H9 (cell line): ENCODE measurements around the gene WNT9A. TPM values are rescaled to one million over a fixed set of nuclear protein-coding genes. Genes with fewer than 3 reads are reported as not detected.
"Not testable (repeated sequence)": the region's sequence is repeated elsewhere in the genome, so short reads cannot be mapped to it uniquely, and the experiment has no call there.

ENCODE experiments used
- DNase-seq: peaks from one replicate; pipeline ENCODE4 v3.0.0-alpha.2; 2017
- H2AFZ ChIP-seq: one replicate; pipeline ENCODE4 v1.6.1; 2013; ENCODE audit warnings: mild to moderate bottlenecking, low read length, control low read depth, moderate library complexity
- H2AK5ac ChIP-seq: 2 replicates; pipeline ENCODE4 v1.6.1; 2013; ENCODE audit warnings: low read length, control low read depth, mixed read lengths; ENCODE audit not compliant: insufficient read length
- H2BK120ac ChIP-seq: one replicate; pipeline ENCODE4 v1.6.1; 2013; ENCODE audit warnings: low read depth, mild to moderate bottlenecking, low read length, control low read depth, inconsistent platforms; ENCODE audit not compliant: poor library complexity, severe bottlenecking
- H2BK12ac ChIP-seq: 2 replicates; pipeline ENCODE4 v1.6.1; 2013; ENCODE audit warnings: low read length, control low read depth, mixed read lengths, low read depth; ENCODE audit not compliant: insufficient read length
- H2BK15ac ChIP-seq: 2 replicates; pipeline ENCODE4 v1.6.1; 2013; ENCODE audit warnings: low read depth, low read length, control low read depth
- H2BK20ac ChIP-seq: one replicate; pipeline ENCODE4 v1.6.1; 2013; ENCODE audit warnings: low read depth, mild to moderate bottlenecking, low read length, control low read depth, inconsistent platforms; ENCODE audit not compliant: poor library complexity, severe bottlenecking
- H2BK5ac ChIP-seq: 2 replicates; pipeline ENCODE4 v1.6.1; 2013; ENCODE audit warnings: low read length, control low read depth, mixed read lengths; ENCODE audit not compliant: insufficient read length
- H3K14ac ChIP-seq: 2 replicates; pipeline ENCODE4 v1.6.1; 2013; ENCODE audit warnings: low read length, control low read depth; ENCODE audit not compliant: insufficient read depth
- H3K18ac ChIP-seq: 2 replicates; pipeline ENCODE4 v1.6.1; 2013; ENCODE audit warnings: low read depth, mild to moderate bottlenecking, mixed read lengths, low read length, control low read depth; ENCODE audit not compliant: insufficient read length
- H3K23ac ChIP-seq: 2 replicates; pipeline ENCODE4 v1.6.1; 2013; ENCODE audit warnings: low read length, control low read depth, mixed read lengths, low read depth; ENCODE audit not compliant: insufficient read length
- H3K23me2 ChIP-seq: 2 replicates; pipeline ENCODE4 v1.6.1; 2013; ENCODE audit warnings: low read depth, mild to moderate bottlenecking, mixed read lengths, low read length, control low read depth; ENCODE audit not compliant: insufficient read length, poor library complexity, severe bottlenecking
- H3K27ac ChIP-seq: 2 replicates; pipeline ENCODE4 v1.5.1; 2013; ENCODE audit warnings: low read length, control low read depth, mixed read lengths, low read depth; ENCODE audit not compliant: insufficient read length
- H3K27me3 ChIP-seq: 2 replicates; pipeline ENCODE4 v1.6.1; 2013; ENCODE audit warnings: low read length, control low read depth, inconsistent platforms; ENCODE audit not compliant: insufficient read depth
- H3K4ac ChIP-seq: 2 replicates; pipeline ENCODE4 v1.6.1; 2013; ENCODE audit warnings: low read depth, mild to moderate bottlenecking, control low read depth, inconsistent platforms, low read length, moderate library complexity
- H3K4me1 ChIP-seq: 2 replicates; pipeline ENCODE4 v1.6.1; 2013; ENCODE audit warnings: low read length, control low read depth, inconsistent platforms; ENCODE audit not compliant: insufficient read depth
- H3K4me2 ChIP-seq: 2 replicates; pipeline ENCODE4 v1.6.1; 2013; ENCODE audit warnings: low read length, control low read depth, mixed read lengths; ENCODE audit not compliant: insufficient read length, insufficient read depth
- H3K56ac ChIP-seq: 2 replicates; pipeline ENCODE4 v1.6.1; 2013; ENCODE audit warnings: low read depth, mild to moderate bottlenecking, mixed read lengths, low read length, control low read depth; ENCODE audit not compliant: insufficient read length
- H3K79me1 ChIP-seq: 2 replicates; pipeline ENCODE4 v1.6.1; 2013; ENCODE audit warnings: low read depth, mild to moderate bottlenecking, moderate library complexity, low read length, control low read depth, inconsistent platforms; ENCODE audit not compliant: insufficient read depth, poor library complexity, severe bottlenecking
- H3K79me2 ChIP-seq: 2 replicates; pipeline ENCODE4 v1.6.1; 2013; ENCODE audit warnings: low read length, control low read depth, inconsistent platforms; ENCODE audit not compliant: insufficient read depth
- H3K9ac ChIP-seq: 2 replicates; pipeline ENCODE4 v1.6.1; 2013; ENCODE audit warnings: low read length, control low read depth, mixed read lengths; ENCODE audit not compliant: insufficient read length; ENCODE audit errors: extremely low read depth
- H3K9me3 ChIP-seq: one replicate; pipeline ENCODE4 v1.6.1; 2013; ENCODE audit warnings: low read depth, low read length, inconsistent platforms; ENCODE audit not compliant: control insufficient read depth
- H3T11ph ChIP-seq: one replicate; pipeline ENCODE4 v1.6.1; 2013; ENCODE audit warnings: mild to moderate bottlenecking, low read length, control low read depth, inconsistent platforms
- H4K20me1 ChIP-seq: one replicate; pipeline ENCODE4 v1.6.1; 2013; ENCODE audit not compliant: control insufficient read depth, insufficient read length, insufficient read depth
- H4K5ac ChIP-seq: 2 replicates; pipeline ENCODE4 v1.6.1; 2013; ENCODE audit warnings: low read depth, mild to moderate bottlenecking, mixed read lengths, low read length, control low read depth; ENCODE audit not compliant: insufficient read length
- H4K8ac ChIP-seq: replicated peaks from 2 replicates; pipeline ENCODE4 v1.6.1; 2013; ENCODE audit warnings: low read length, control low read depth, mixed read lengths, low read depth; ENCODE audit not compliant: insufficient read length
- H4K91ac ChIP-seq: 2 replicates; pipeline ENCODE4 v1.6.1; 2013; ENCODE audit warnings: low read depth, mild to moderate bottlenecking, moderate library complexity, mixed read lengths, low read length, control low read depth; ENCODE audit not compliant: insufficient read length
- H3K27ac Mint-ChIP-seq, 3 experiments: 2 replicates in 2 of 3; 3 replicates in 1 of 3; pipeline ENCODE4 v1.8.0; 2020 to 2021; ENCODE audit warnings: mixed read lengths in 3 of 3, mild to moderate bottlenecking in 1 of 3, moderate library complexity in 1 of 3
- H3K27me3 Mint-ChIP-seq: 2 replicates; pipeline ENCODE4 v1.8.0; 2021; ENCODE audit warnings: low read depth, mild to moderate bottlenecking, moderate library complexity, mixed read lengths
- H3K36me3 Mint-ChIP-seq, 3 experiments: 2 replicates in 2 of 3; 3 replicates in 1 of 3; pipeline ENCODE4 v1.8.0; 2020 to 2021; ENCODE audit warnings: low read depth in 3 of 3, mixed read lengths in 3 of 3; ENCODE audit not compliant: insufficient read depth in 1 of 3
- H3K4me1 Mint-ChIP-seq, 2 experiments: 2 replicates each; pipeline ENCODE4 v1.8.0; 2020; ENCODE audit warnings: mixed read lengths in 2 of 2
- H3K4me3 Mint-ChIP-seq, 2 experiments: 2 replicates in 1 of 2; 3 replicates in 1 of 2; pipeline ENCODE4 v1.8.0; 2020 to 2021; ENCODE audit warnings: mild to moderate bottlenecking in 2 of 2, mixed read lengths in 2 of 2, moderate library complexity in 1 of 2
- H3K9me3 Mint-ChIP-seq, 2 experiments: 2 replicates in 1 of 2; 3 replicates in 1 of 2; pipeline ENCODE4 v1.8.0; 2020; ENCODE audit warnings: mild to moderate bottlenecking in 2 of 2, mixed read lengths in 2 of 2, moderate library complexity in 1 of 2
- CTCF ChIP-seq: fragments of 200-600 bp; sonication (generic); conservative IDR thresholded peaks from 3 replicates; pipeline ENCODE4 v1.8.0; 2021; ENCODE audit warnings: antibody characterized with exemption, mild to moderate bottlenecking
- WGBS: extraction: QIAGEN DNeasy Blood & Tissue Kit; methylation state at CpG from one replicate; pipeline ENCODE4 v1.1.7; 2013; ENCODE audit warnings: missing lambda C conversion rate, low lambda C conversion rate, mixed read lengths; ENCODE audit not compliant: insufficient read length; ENCODE audit errors: extremely low coverage; 5-methylcytosine and 5-hydroxymethylcytosine counted together
- total RNA-seq: library from RNA; stranded (reverse); gene quantifications from 2 replicates; pipeline ENCODE4 v1.2.1, GENCODE V29; 2021

WNT9A gene
- total RNA-seq, 1 experiment from 2014 or later, result 0.77 TPM

- Histone ChIP-seq H2AFZ (no peak overlapping the region), H3K79me1 (no peaks in the 10 kb centered on the region), H3K14ac (no peak overlapping the region), H2BK20ac (no peak overlapping the region), H3K4me1 (no peaks in the 10 kb centered on the region), H4K20me1 (no peaks in the 10 kb centered on the region), H2BK5ac (no peak overlapping the region), H3K79me2 (no peaks in the 10 kb centered on the region), H2BK15ac (no peak overlapping the region), H3K4me2 (no peak overlapping the region), H2BK12ac (no peak overlapping the region), H3K23me2 (no peaks in the 10 kb centered on the region), H3T11ph (no peak overlapping the region), H3K27ac (no peak overlapping the region), H2AK5ac (no peak overlapping the region), H3K23ac (no peak overlapping the region), H3K56ac (no peak overlapping the region), H2BK120ac (no peak overlapping the region), H3K9me3 (no peaks in the 10 kb centered on the region), H4K5ac (no peak overlapping the region), H4K8ac (no peak overlapping the region), H3K18ac (no peak overlapping the region), H3K27me3 (no peaks in the 10 kb centered on the region), H3K4ac (no peak overlapping the region), H3K9ac (no peak overlapping the region), H4K91ac (no peak overlapping the region)
- H3K27me3 Mint-ChIP-seq, result peaks cover 56% of the 10 kb centered on the region
- H3K9me3 Mint-ChIP-seq, result peaks cover 4 to 6% of the 10 kb centered on the region in 2 experiments; a peak in 3 of 5 replicates
- no peak overlapping the region for H3K4me3 Mint-ChIP-seq
- no peaks in the 10 kb centered on the region for H3K4me1 Mint-ChIP-seq
- DNase-seq, result no peak
- TF ChIP-seq CTCF, result no peak
- H3K36me3 Mint-ChIP-seq, result no peaks in the 10 kb centered on the region
- WGBS, result no CpG with 5 or more reads among the region's 2 CpGs
- no peak overlapping the region for H3K27ac Mint-ChIP-seq
Observed at GRCh38 chr1:227987181-227987580, 39.4 kb upstream of the WNT9A start.

GRCh38 chr1:227975583-227976283 lies 28.0 kb upstream of the WNT9A start:
- not testable (repeated sequence) for H4K8ac ChIP-seq, H3K4me1 ChIP-seq, H3K14ac ChIP-seq, H3K36me3 Mint-ChIP-seq, H2BK120ac ChIP-seq, H3K79me1 ChIP-seq, H2BK15ac ChIP-seq, H3K27me3 Mint-ChIP-seq, H3K56ac ChIP-seq, H3K4me2 ChIP-seq, DNase-seq, H4K5ac ChIP-seq, H3K9ac ChIP-seq, H3K4me1 Mint-ChIP-seq, H3K27ac ChIP-seq, H2BK12ac ChIP-seq, H2BK20ac ChIP-seq, H3K79me2 ChIP-seq, H3K4me3 Mint-ChIP-seq, H3K4ac ChIP-seq, H3K18ac ChIP-seq, H4K20me1 ChIP-seq, H3T11ph ChIP-seq, H3K27ac Mint-ChIP-seq, H3K9me3 ChIP-seq, H2AFZ ChIP-seq, H2BK5ac ChIP-seq, H3K9me3 Mint-ChIP-seq, H4K91ac ChIP-seq, H2AK5ac ChIP-seq, H3K27me3 ChIP-seq, H3K23ac ChIP-seq, H3K23me2 ChIP-seq
- WGBS, result no CpG with 5 or more reads among the region's 21 CpGs
